K562 (cell line): ENCODE data around the gene PPARGC1A. TPM values are rescaled to one million over a fixed set of nuclear protein-coding genes. Genes with fewer than 3 reads are reported as not detected.

Experiments used
- ATAC-seq: fragments of 200-7000 bp; cut with Tn5 transposase; 3 replicates; pipeline ENCODE4 v1.9.1; 2020; ENCODE audit warnings: moderate library complexity
- BruUV-seq: library from RNA; stranded (reverse); fragments of 400-500 nt; replicated peaks from 2 replicates; lab custom pipeline; 2021; lab: Mats Ljungman, UMichigan
- CTCF ChIA-PET: fragments of 300-600 bp; formaldehyde crosslinking; extraction: SDS; loops from one replicate; lab custom pipeline; 2021; ENCODE audit warnings: low intra/inter-chr PET ratio; lab: Yijun Ruan, JAX
- POLR2A ChIA-PET: fragments of 300-600, 350-650 bp; sonication (Branson Sonifier 250); formaldehyde crosslinking; extraction: SDS; loops from one replicate; lab custom pipeline; 2021; ENCODE audit warnings: antibody characterized with exemption, inconsistent platforms; lab: Yijun Ruan, JAX
- DNase-seq, 4 experiments: peaks; one replicate each; pipeline versions ENCODE4 v3.0.0 to v3.0.0-alpha.2; 2011 to 2018; ENCODE audit warnings: low spot score in 3 of 4, mixed read lengths in 3 of 4; ENCODE audit errors: extremely low read depth in 1 of 4
- FAIRE-seq: peaks from 2 replicates; lab custom pipeline; 2011; peaks lifted over from hg19 to GRCh38; lab: Jason Lieb, UNC
- H2AFZ ChIP-seq: 2 replicates; pipeline ENCODE4 v1.6.0; 2011; ENCODE audit warnings: low read depth, low read length, control low read depth, inconsistent platforms
- H3K27ac ChIP-seq: fragments of 200-600 bp; 3 replicates; pipeline ENCODE4 v1.8.0; 2011; ENCODE audit warnings: low read depth, mild to moderate bottlenecking, control low read depth, inconsistent platforms, low read length, moderate library complexity, mixed read lengths; ENCODE audit errors: extremely low read depth
- H3K27me3 ChIP-seq, 2 experiments: fragments of 300-600 bp in 1 of 2; 2 replicates in 1 of 2; 3 replicates in 1 of 2; pipeline versions ENCODE4 v1.6.0 to v1.8.0; 2011; ENCODE audit warnings: inconsistent platforms in 2 of 2, low read length in 2 of 2, mild to moderate bottlenecking in 1 of 2, mixed read lengths in 1 of 2, moderate library complexity in 1 of 2; ENCODE audit not compliant: control insufficient read depth in 2 of 2, insufficient read depth in 2 of 2
- H3K36me3 ChIP-seq: fragments of 300-600 bp; 3 replicates; pipeline ENCODE4 v1.8.0; 2011; ENCODE audit warnings: mild to moderate bottlenecking, low read length, inconsistent platforms; ENCODE audit not compliant: control insufficient read depth, insufficient read depth
- H3K4me1 ChIP-seq, 2 experiments: fragments of 200-600 bp in 1 of 2; replicated peaks in 1 of 2; 2 replicates in 1 of 2; 3 replicates in 1 of 2; pipeline versions ENCODE4 v1.5.1 to v1.8.0; 2011; ENCODE audit warnings: inconsistent platforms in 2 of 2, low read length in 2 of 2, mild to moderate bottlenecking in 1 of 2, mixed read lengths in 1 of 2, moderate library complexity in 1 of 2; ENCODE audit not compliant: control insufficient read depth in 2 of 2, insufficient read depth in 2 of 2
- H3K4me2 ChIP-seq: 2 replicates; pipeline ENCODE4 v1.6.1; 2011; ENCODE audit warnings: low read length, control low read depth, inconsistent platforms, mixed read lengths; ENCODE audit not compliant: insufficient read depth
- H3K4me3 ChIP-seq: fragments of 200-600 bp; sonication (generic), shearing (Covaris generic); 2 replicates; pipeline ENCODE4 v1.5.1; 2016; ENCODE audit warnings: control low read depth, inconsistent platforms
- H3K79me2 ChIP-seq: fragments of 200-600 bp; 3 replicates; pipeline ENCODE4 v1.8.0; 2011; ENCODE audit warnings: low read length, inconsistent platforms; ENCODE audit not compliant: control insufficient read depth, insufficient read depth
- H3K9ac ChIP-seq, 2 experiments: 2 replicates each; pipeline versions ENCODE4 v1.6.0 to v1.6.1; 2011; ENCODE audit warnings: low read depth in 2 of 2, low read length in 2 of 2, control low read depth in 1 of 2, inconsistent platforms in 1 of 2, mild to moderate bottlenecking in 1 of 2, mixed read lengths in 1 of 2; ENCODE audit not compliant: insufficient read depth in 1 of 2
- H3K9me1 ChIP-seq: one replicate; pipeline ENCODE4 v1.6.0; 2011; ENCODE audit warnings: inconsistent platforms, mild to moderate bottlenecking, low read length, moderate library complexity; ENCODE audit not compliant: control insufficient read depth, insufficient read depth
- H3K9me3 ChIP-seq: replicated peaks from 2 replicates; pipeline ENCODE4 v1.5.1; 2011; ENCODE audit warnings: low read depth, low read length, inconsistent platforms; ENCODE audit not compliant: control insufficient read depth, insufficient read depth
- H4K20me1 ChIP-seq: replicated peaks from 2 replicates; pipeline ENCODE4 v1.6.1; 2011; ENCODE audit warnings: low read length, inconsistent platforms, mixed read lengths; ENCODE audit not compliant: control insufficient read depth, insufficient read depth
- AFF4 ChIP-seq: sonication (generic); formaldehyde crosslinking; IDR thresholded peaks from 2 replicates; pipeline ENCODE4 v1.8.0; 2023; ENCODE audit warnings: mild to moderate bottlenecking, missing genetic modification reagents
- E2F4 ChIP-seq: sonication (generic); formaldehyde crosslinking; IDR thresholded peaks from 2 replicates; pipeline ENCODE4 v1.8.0; 2022; ENCODE audit warnings: mild to moderate bottlenecking, low read depth, missing genetic modification reagents
- ELF1 ChIP-seq: fragments of 200-800 bp; sonication (Bioruptor generic); IDR thresholded peaks from 2 replicates; pipeline ENCODE4 v1.6.1; 2016; ENCODE audit warnings: missing genetic modification characterization, missing compliant biosample characterization
- MAFK ChIP-seq: IDR thresholded peaks from 2 replicates; pipeline ENCODE4 v1.6.1; 2011; ENCODE audit warnings: low read length, improper control_type of control experiment
- NFXL1 ChIP-seq: fragments of 450-650 bp; formaldehyde crosslinking; IDR thresholded peaks from 2 replicates; pipeline ENCODE4 v1.4.0; 2021; ENCODE audit warnings: mild to moderate bottlenecking
- ZNF280A ChIP-seq: fragments of 450-650 bp; IDR thresholded peaks from 2 replicates; pipeline ENCODE4 v1.6.1; 2018; ENCODE audit warnings: mild to moderate bottlenecking, low read depth; ENCODE audit not compliant: partially characterized antibody
- ZSCAN32 ChIP-seq: fragments of 450-650 bp; formaldehyde crosslinking; IDR thresholded peaks from 2 replicates; pipeline ENCODE4 v1.4.0; 2020; ENCODE audit warnings: mild to moderate bottlenecking, moderate library complexity
- WGBS: fragments of 100-300 bp; shearing (Covaris generic); methylation state at CpG from one replicate; pipeline ENCODE4 v1.1.6; 2016; ENCODE audit warnings: low coverage, mixed read lengths; ENCODE audit not compliant: insufficient coverage; ENCODE audit errors: missing lambda C conversion rate; 5-methylcytosine and 5-hydroxymethylcytosine counted together
- in situ Hi-C: fragments of 300-500 bp; cut with MboI; formaldehyde crosslinking; loops from 4 replicates; pipeline ENCODE4 v1.15.0; 2018; ENCODE audit warnings: inconsistent platforms, mixed read lengths
- intact Hi-C: fragments of 100-400 bp; cut with micrococcal nuclease; formaldehyde crosslinking; loops from 2 replicates; pipeline ENCODE4 v1.14.2; 2022
- polyA plus RNA-seq, 8 experiments: library from polyadenylated mRNA; depleted of rRNA in 4 of 8; stranded (reverse) in 5 of 8; unstranded in 3 of 8; fragments of >200 nt; fragmentation: Nextera tagmentation in 2 of 8; fragmentation: Illumina TruSeq in 1 of 8; extraction: Ambion mirVana in 2 of 8; extraction: Trizol in 1 of 8; gene quantifications; 2 replicates each; pipeline versions ENCODE4 v1.2.1 to v1.2.3, GENCODE V29; 2011 to 2014; ENCODE audit warnings: inconsistent platforms in 1 of 8, missing spikeins in 1 of 8
- total RNA-seq, 7 experiments: library from RNA; depleted of rRNA in 6 of 7; stranded (reverse); fragments of >200 nt in 6 of 7; fragmentation: Illumina TruSeq in 2 of 7; extraction: Trizol in 2 of 7; gene quantifications; 2 replicates each; pipeline versions ENCODE4 v1.2.1 to v1.2.3, GENCODE V29; 2011 to 2021; ENCODE audit warnings: low replicate concordance in 1 of 7

The PPARGC1A gene
- total and polyA plus RNA-seq, 9 of the 15 experiments (the other 6 are each of a cell fraction or from before 2014, with no cell fraction given), result 0.02 TPM; not detected in 8

- no peak for TF ChIP-seq ZNF280A
- no peak for TF ChIP-seq E2F4 (CRISPR knock-in tag)
- no peak for TF ChIP-seq NFXL1
- no peak for TF ChIP-seq ZSCAN32 (CRISPR knock-in tag)
Measured at GRCh38 chr4:23822181-23822580, 67.7 kb downstream of the PPARGC1A start (continued).

- Histone ChIP-seq H3K27ac (no peak overlapping the region), H2AFZ (no peak overlapping the region), H3K9me1 (no peaks in the 10 kb centered on the region), H3K4me1 (no peaks in the 10 kb centered on the region), H3K27me3 (no peaks in the 10 kb centered on the region), H3K4me3 (no peak overlapping the region), H3K9me3 (no peaks in the 10 kb centered on the region), H3K36me3 (no peaks in the 10 kb centered on the region), H3K4me2 (no peak overlapping the region), H4K20me1 (no peaks in the 10 kb centered on the region), H3K9ac (no peak overlapping the region), H3K79me2 (no peaks in the 10 kb centered on the region)
- CTCF ChIA-PET, result no interaction called here
- BruUV-seq, result no TSS peak
- intact Hi-C loops (no loop called here), in situ Hi-C loops (no loop called here)
- POLR2A ChIA-PET, result no interaction called here
- no peak for ATAC-seq
- no peak for FAIRE-seq
- WGBS, result 0% methylated on average over 1 of the region's 1 CpG
- no peak for DNase-seq
- TF ChIP-seq MAFK (no peak), AFF4 (CRISPR knock-in tag) (no peak), ELF1 (tag) (no peak)
Measured at GRCh38 chr4:23819041-23819511, 70.8 kb downstream of the PPARGC1A start.
